NCI-H748 (cell line): ENCODE results near the gene MORC2.

Experiments
- DNase-seq: peaks from one replicate; lab custom pipeline; 2025; ENCODE audit not compliant: unreplicated experiment; lab: John Stamatoyannopoulos, UW

MORC2 gene

DNA sequence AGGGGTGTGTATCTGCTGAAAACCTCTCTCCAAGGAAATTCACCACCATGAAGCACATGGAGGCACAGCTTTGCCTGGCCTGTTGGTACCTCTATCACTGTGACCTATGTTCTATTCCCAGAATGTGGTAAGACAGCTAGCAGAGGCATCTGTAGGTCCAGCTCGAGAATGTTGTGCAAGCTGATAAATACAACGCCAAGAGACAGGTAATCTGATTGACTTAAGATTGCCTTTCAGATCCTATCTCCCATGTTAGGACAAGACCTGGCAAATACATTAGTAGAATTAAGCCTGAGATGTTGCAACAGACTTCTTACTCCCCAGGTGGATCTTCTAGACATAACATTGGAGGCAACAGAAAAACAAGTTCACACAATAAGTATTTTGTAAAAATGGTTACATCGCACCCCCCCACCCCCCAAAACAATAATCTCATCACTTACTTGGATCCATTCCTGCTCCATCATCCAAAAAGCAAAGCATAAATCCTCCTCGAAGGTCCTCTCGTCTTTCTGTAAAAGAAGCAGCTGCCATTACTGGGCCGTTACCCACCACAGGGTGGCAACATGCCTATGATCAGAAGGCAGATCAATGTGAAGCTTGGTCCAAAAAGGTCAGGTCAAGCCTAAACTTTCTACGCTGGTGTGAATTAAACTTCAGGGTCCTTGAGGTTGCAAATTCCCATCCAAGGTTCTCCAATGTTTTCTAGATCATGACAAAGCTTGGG, 18.5 kb downstream of the MORC2 start:
- no peak for DNase-seq

DNA sequence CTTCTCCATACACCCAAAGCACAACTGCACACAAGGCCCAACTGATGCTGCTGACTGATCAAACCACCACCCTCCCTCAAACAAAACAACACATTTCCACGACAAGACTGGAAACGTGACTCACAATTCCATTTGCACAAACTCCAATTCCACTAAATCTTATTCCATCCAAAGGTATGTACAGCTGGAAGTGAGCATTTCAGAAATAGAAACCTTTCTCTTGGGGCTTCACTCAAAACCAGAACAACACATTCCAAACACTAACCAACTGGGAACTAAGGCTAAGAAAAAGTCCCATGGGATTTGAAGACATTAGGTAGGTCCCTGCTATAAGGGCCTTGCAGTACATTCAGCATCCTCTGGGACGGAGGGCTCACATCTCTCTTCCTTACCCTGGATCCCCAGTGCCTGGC, 19.6 kb downstream of the MORC2 start:
- no peak for DNase-seq

GRCh38 chr22:30947816-30948454, 20.6 kb downstream of the MORC2 start:
- peak; percentile 6 for DNase-seq

- DNase-seq, result peak; percentile 37
Measured at GRCh38 chr22:30947173-30947815, 21.3 kb downstream of the MORC2 start.

- no peak for DNase-seq
Measured at GRCh38 chr22:30946354-30946753, 22.2 kb downstream of the MORC2 start.

GRCh38 chr22:30945653-30946052, 22.9 kb downstream of the MORC2 start:
- no peak for DNase-seq

DNA sequence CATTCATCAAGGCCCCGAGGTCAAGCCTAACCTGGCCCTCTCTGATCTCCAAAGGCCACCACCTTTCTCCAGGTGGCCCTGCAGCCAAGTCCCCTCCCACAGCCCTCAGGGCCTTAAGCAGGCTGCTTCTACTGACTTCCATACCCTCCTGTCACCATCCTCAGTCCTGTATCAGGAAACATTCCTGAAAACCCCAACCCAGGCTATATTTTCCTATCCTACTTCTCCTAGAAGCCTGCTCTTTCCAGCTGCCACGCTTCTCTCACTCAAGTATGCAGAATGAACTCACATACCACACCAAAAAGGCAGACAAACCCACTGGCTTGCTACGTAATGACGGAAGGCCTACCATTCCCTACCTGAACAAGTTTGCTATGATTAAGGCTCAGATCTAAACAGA, 23.6 kb downstream of the MORC2 start:
- DNase-seq, result no peak

DNA sequence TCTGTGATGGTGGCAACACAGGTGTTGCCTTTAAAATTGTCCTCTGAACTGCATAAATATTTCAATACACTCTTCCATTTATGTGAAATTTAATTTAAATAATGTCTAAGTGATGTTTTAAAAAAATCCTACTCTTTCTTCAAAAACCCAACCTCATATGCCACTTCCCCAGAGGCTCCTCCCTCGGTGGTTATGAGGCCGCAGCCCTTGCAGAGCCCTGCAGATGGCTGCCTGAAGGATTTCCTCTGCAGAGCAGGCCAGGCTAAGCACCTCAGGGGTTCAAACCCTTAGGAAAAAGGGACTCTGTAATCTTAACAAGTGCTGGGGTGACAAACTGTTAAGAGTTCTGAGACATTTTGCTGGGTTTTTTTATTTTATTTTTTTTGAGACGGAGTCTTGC, 25.2 kb downstream of the MORC2 start:
- no peak for DNase-seq

GRCh38 chr22:30941363-30941740, 27.2 kb downstream of the MORC2 start:
- DNase-seq, result no peak

DNA sequence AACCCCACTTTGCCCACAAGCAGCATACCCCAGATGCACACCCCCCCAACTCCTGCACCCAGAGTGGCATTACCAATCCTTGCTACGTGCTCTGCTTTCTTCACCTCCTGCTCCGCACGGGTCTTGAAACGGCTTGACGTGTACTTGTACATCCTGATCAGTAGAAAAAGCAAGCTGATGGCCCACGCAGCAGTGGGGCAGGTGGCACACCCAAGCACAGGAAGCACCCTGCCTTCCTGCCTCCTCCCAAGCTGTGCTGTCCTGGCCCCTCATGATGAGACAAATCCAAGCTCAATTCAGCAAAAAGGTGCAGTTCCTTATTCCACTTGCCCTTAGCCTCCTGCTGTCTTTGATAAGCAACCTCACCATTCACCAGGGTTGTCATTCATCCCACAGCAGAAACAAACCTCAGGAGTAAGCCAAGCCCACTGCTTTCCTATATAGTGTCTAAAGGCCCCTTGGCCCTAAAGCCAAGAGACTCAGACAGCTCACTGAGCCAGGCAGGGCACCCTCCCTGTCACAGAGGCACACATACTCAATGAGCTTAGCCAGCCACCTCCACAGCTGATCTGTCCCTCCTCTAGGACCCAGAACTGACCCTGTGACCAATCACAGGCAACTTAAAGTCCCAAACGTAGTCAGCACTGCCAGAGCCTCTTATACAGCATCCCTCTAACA, 27.8 kb downstream of the MORC2 start:
- DNase-seq, result no peak

DNA sequence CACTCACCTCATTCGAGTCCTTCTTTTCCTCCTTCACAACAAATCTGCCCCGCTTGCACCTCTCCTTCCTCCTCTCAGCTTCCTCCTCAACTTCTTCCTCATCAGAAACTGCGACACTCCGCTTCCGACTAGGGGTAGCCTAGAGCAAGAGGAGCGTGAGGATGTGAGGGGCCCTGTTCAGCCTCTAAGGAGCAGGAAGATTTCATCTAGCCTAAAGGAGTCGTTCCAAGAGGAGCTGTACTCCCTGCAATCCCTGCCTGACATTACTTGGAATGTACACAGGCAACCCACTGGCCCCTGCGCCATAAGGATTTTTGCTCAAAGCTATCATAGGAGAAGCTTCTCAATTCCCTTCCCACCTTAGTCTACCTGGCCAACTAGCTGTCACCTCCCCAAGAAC, 34.5 kb downstream of the MORC2 start:
- no peak for DNase-seq

- DNase-seq, result no peak
Measured at GRCh38 chr22:30933457-30933856, 35.1 kb downstream of the MORC2 start.

GRCh38 chr22:30932661-30933060, 35.9 kb downstream of the MORC2 start:
- no peak for DNase-seq

- no peak for DNase-seq
Measured at GRCh38 chr22:30931541-30932300, 36.9 kb downstream of the MORC2 start.

DNA sequence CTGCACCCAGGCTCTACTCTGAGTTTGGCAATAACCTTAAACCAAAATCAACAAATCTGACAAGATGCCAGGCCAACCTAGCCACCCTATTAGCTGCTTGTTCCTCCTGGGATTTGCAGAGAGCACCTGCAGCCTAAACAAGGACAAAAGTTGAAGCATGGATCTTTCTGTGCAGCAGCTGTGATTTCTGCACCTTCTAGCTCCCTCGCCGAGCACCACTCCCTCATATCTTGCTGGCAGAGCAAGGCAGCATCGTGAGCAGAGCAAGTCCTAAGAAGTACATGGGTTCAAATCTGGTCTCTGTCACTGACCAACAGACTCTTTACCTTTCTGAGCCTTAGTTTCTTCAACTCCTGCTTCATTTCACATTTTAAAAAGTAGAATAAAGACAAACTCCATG, 38.3 kb downstream of the MORC2 start:
- DNase-seq, result no peak

DNA sequence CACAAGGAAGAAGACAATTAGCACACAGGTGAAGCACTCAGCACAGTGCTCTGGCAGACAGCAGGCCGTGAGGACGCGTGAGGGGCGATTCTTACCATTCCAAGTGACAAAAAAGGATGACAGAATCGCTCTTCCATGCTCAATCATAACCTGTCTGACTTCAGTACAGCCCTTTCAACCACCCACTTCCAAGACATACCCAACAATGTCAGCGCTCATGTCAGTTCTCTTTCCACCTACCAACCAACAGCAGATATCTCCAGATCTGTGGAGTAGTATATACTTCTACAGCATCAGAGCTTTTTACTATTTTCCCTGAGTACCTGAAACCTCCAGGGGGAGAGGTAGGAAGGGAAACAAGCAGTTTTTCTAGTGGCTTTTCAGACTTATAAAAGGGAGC, 40.2 kb downstream of the MORC2 start:
- no peak for DNase-seq

DNA sequence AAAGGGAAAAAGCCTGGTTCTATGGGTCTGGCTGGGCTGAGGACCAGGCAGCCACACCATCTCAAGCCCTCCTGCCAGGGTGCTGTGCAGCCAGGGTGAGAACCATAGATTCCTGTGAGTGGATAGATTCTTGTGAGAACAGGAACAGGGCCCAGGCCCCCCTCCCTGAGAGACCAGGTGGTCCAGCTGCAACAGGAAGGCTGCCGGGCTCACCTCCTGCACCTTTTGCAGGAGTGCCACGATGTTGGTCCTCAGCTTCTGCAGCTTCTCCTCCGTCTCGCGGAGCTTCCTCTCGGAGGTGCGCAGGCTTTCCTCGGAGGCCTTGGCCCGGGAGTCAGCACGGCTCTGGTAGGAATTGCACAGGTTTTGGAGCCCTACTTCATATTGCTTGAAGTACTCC, 40.8 kb downstream of the MORC2 start:
- no peak for DNase-seq

DNA sequence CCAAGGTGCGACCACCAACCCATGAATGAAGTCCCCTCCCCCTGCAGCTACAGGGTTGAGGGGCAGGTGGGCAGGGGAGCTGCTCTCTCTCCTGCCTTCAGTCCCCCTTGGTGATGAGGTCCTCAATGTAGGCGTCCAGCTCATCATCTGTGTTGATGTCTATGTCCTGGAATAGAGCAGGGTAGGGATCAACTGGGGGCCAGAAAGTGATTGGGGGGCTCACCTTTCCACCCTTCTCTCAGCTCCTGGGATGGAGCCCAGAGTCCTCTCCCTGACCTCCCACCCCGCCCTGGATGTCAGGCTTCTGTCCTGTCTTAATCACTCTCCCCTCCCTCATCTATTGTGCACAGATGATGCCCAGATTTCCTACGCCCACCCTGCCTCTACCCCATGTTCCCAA, 41.9 kb downstream of the MORC2 start:
- DNase-seq, result no peak

DNA sequence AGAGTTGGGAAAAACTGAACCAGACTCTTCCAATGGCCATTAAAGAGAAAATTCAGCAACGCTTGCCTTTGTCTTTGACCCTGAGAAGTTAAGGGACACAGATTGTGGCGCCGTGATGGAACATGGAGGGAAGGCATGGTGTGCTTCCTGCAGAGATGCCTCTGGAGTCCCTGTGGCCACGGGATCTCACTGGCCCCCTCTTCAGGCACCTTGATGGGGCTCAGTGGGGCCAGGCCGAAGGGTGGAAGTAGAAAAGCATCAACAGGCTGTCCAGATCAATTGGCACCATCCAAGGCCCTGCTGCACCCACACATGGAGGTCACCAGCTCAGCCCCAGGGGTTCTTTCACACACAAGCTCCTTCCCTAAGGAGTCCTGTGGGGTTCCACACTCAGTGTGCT, 42.9 kb downstream of the MORC2 start:
- no peak for DNase-seq

DNA sequence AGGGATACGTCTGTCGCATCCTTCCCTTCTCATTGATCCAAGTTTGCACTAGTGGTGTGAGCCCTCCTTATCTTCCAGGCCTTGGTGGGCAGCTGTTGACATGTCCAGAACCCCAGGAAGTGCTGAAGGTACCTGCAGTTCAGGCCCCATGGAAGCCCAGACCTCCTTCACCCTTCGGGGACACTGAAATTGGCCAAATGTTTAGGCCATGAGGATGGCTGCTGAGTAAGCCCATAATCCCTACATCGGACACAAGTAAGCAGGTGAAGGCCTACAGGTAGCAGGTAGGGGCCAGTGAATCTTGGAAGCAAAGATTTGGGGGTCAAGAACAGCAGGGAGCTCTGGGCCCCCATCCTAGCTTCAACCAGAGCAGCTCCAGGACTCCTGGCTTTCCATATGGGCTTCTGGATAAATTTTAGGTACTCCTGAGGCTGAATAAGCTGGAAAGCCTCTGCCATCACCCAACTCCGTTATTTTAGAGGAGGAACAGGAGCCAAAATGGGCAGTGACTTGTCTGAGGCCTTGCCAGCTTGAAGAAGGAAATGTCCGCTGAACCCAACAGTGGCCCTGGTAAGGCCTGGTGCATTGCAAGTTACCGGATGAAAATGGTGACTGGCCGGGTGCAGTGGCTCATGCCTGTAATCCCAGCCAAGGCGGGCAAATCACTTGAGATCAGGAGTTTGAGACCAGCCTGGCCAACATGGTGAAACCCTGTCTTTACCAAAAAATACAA, 45.2 kb downstream of the MORC2 start:
- no peak for DNase-seq
